ENCODE results near the gene HSD11B1. TPM values are rescaled to one million over a fixed set of nuclear protein-coding genes. Genes with fewer than 3 reads are reported as not detected.
A peak's percentile ranks its signal among the peaks of the same experiment; 100 is the strongest.

Gene HSD11B1
- total and polyA plus RNA-seq, 2 donors from 2014 or later: 1.8 to 5.5 TPM

DNA sequence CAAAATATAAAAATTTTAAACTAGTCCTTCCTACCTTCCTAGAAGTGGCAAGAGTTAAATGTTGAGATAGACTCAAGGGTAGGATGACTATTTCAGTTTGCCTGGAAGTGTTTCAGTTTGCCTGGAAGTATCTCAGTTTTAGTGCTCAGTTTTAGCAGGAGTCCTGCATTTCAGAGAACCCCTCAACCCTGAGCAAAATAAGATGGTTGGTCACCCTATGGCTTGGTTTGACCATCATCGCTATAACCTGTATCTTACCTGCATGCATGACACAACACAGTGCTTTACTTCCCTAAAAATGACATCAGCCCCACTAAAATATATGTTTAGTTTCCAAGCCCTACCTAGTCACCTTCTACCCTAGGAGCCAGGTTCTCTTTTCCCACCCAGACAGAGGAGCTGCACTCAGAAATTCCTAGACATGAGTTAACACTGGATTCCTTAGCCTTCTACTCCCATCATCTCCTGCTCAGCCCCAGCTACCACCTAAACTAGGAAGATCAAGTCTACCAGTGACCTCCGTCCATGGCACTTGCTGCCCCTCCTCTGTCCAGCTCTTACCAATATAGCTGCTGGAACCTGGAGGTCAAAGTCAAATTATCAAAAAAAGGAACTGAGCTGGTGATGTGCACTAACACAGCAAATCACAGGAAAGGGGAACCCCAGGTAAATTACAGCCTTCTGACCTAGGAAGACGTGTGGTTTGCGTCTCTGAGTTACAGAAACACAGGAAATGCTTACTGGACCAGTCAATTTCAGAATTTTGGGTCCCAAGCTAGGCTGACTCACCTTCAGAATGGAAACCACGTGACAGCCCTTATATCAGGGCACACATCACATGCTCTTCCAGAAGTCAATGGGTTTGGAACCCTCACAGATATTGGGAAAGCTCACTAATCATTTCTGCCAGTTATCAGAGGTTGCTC, 31.7 kb upstream of the HSD11B1 start:
- Histone ChIP-seq H3K4me1 (ENCODE audit: control insufficient read depth in 2 of 3, insufficient read depth in 2 of 3, low read depth in 1 of 3, low read length in 3 of 3) (peaks cover 3 to 34% (median 27%) of the 10 kb centered on the region in 3 donors), H3K36me3 (ENCODE audit: control insufficient read depth in 2 of 3, insufficient read depth in 3 of 3, low read length in 3 of 3) (no peaks in the 10 kb centered on the region), H3K9me3 (ENCODE audit: control insufficient read depth in 2 of 3, insufficient read depth in 1 of 3, low read length in 3 of 3) (peaks cover 0 to 5% (median 0%) of the 10 kb centered on the region in 3 donors), H3K27me3 (ENCODE audit: control insufficient read depth, insufficient read depth, low read length) (no peaks in the 10 kb centered on the region), H3K27ac (ENCODE audit: low read depth in 2 of 2, low read length in 2 of 2) (peak overlapping the region; percentile 68 to 87), H3K4me3 (ENCODE audit: low read length in 3 of 3) (no peak overlapping the region), H3K9ac (ENCODE audit: low read length in 3 of 3) (no peak overlapping the region)
- intact Hi-C loops (cut with DNase I): no loop called here
- DNase-seq (no peak), FAIRE-seq (no peak)
- TF ChIP-seq, protein P1, sequence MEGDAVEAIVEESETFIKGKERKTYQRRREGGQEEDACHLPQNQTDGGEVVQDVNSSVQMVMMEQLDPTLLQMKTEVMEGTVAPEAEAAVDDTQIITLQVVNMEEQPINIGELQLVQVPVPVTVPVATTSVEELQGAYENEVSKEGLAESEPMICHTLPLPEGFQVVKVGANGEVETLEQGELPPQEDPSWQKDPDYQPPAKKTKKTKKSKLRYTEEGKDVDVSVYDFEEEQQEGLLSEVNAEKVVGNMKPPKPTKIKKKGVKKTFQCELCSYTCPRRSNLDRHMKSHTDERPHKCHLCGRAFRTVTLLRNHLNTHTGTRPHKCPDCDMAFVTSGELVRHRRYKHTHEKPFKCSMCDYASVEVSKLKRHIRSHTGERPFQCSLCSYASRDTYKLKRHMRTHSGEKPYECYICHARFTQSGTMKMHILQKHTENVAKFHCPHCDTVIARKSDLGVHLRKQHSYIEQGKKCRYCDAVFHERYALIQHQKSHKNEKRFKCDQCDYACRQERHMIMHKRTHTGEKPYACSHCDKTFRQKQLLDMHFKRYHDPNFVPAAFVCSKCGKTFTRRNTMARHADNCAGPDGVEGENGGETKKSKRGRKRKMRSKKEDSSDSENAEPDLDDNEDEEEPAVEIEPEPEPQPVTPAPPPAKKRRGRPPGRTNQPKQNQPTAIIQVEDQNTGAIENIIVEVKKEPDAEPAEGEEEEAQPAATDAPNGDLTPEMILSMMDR (IDR thresholded peaks at IDR 0.05; ENCODE audit: borderline replicate concordance, extremely low read depth, insufficient read depth): no peak

DNA sequence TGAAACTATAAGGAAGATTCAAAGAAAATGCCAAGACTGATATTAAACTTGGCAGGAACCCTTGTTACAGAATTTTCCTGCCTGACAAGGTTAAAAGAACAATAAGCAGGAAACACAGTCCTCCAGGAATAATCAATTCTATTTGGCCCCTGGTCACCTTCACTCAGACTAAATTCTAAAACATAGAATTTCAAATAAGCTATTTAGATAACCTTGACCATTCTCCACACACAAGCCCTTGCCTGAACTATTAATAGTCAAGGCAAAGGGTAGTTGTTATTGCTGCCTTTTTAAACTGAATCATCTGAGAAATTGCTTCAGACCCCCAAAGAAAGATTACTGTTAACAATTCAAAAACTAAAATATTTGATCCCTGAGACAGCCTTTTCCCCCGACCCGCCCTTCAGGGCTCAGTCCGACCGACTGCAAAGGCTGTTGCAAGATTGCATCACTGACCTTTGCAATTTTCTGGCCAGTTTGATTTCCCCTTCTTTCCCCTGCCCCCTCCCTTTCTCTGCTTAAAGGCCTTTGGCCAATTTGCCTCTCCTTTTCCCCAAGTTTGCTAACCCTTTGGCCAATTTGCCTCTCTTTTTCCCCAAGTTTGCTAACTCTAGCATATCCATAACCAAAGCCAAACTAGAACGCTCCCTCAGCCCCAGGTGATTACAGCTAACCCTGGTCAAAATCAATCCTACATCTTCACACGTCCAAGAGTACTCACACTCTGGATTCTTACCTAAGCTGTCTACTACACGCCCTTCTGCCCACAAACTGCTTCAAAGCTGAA, 30.8 kb upstream of the HSD11B1 start:
- H3K27ac ChIP-seq (ENCODE audit: low read depth in 2 of 2, low read length in 2 of 2): peak overlapping the region; percentile 87 to 91
- no peaks in the 10 kb centered on the region for H3K36me3 ChIP-seq (ENCODE audit: control insufficient read depth in 2 of 3, insufficient read depth in 3 of 3, low read length in 3 of 3)
- H3K9me3 ChIP-seq (ENCODE audit: control insufficient read depth in 2 of 3, insufficient read depth in 1 of 3, low read length in 3 of 3): peaks cover 0 to 5% (median 0%) of the 10 kb centered on the region in 3 donors
- H3K9ac ChIP-seq (ENCODE audit: low read length in 3 of 3): peak overlapping the region in 1 of 3 donors; percentile 83
- FAIRE-seq (no peak), DNase-seq (no peak)
- H3K4me1 ChIP-seq (ENCODE audit: control insufficient read depth in 2 of 3, insufficient read depth in 2 of 3, low read depth in 1 of 3, low read length in 3 of 3): peaks cover 3 to 34% (median 27%) of the 10 kb centered on the region in 3 donors
- no peaks in the 10 kb centered on the region for H3K27me3 ChIP-seq (ENCODE audit: control insufficient read depth, insufficient read depth, low read length)
- intact Hi-C loops (cut with DNase I): no loop called here
- TF ChIP-seq, protein P1 (IDR thresholded peaks at IDR 0.05; ENCODE audit: borderline replicate concordance, extremely low read depth, insufficient read depth): no peak
- peak overlapping the region in 1 of 3 donors; percentile 85 for H3K4me3 ChIP-seq (ENCODE audit: low read length in 3 of 3)

DNA sequence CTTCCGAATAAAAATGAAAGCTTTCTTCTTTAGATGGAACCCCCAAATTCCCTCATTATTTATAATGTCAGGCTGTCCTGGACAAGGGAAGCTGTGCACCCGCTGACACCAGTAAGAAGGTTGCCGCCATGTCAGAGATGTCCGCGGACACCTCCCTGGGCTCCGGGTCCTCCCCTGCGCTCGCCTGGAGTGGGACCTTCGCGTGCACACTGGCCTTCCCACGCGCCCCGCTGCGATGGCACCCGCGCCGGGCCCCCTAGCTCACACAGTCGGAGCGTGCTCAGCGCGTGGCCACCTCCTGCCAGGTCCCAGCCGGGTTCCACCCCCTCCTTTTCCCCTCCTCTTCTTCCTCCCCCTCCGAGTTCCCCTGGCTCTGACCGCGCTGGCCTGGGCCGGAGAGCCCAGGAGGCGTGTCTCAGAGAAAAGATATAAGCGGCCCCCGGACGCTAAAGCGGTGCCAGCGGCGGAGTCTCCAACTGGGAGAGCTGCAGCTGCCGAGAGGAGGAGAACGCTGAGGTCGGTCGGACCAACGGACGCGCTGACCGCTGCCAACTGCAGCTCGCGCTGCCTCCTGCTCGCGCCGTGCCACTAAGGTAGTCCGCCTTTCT, 29.6 kb upstream of the HSD11B1 start, which contains the start of gene G0S2:
Gene G0S2 (plus strand): TSS at position 456 of the 608 bp plus-strand sequence. CDS start 273 bp downstream, outside the sequence.
- peaks cover 0 to 5% (median 0%) of the 10 kb centered on the region in 3 donors for H3K9me3 ChIP-seq (ENCODE audit: control insufficient read depth in 2 of 3, insufficient read depth in 1 of 3, low read length in 3 of 3)
- no peak for FAIRE-seq
- H3K4me3 ChIP-seq (ENCODE audit: low read length in 3 of 3): peak within 1 kb of the TSS; percentile 53 to 85 (median 71)
- H3K9ac ChIP-seq (ENCODE audit: low read length in 3 of 3): peak within 1 kb of the TSS; percentile 28 to 83 (median 74)
- H3K4me1 ChIP-seq (ENCODE audit: control insufficient read depth in 2 of 3, insufficient read depth in 2 of 3, low read depth in 1 of 3, low read length in 3 of 3): peaks cover 3 to 34% (median 27%) of the 10 kb centered on the region in 3 donors
- intact Hi-C loops (cut with DNase I): no loop called here
- no peaks in the 10 kb centered on the region for H3K27me3 ChIP-seq (ENCODE audit: control insufficient read depth, insufficient read depth, low read length)
- H3K36me3 ChIP-seq (ENCODE audit: control insufficient read depth in 2 of 3, insufficient read depth in 3 of 3, low read length in 3 of 3): no peaks in the 10 kb centered on the region
- H3K27ac ChIP-seq (ENCODE audit: low read depth in 2 of 2, low read length in 2 of 2): peak within 1 kb of the TSS; percentile 87 to 91
- TF ChIP-seq, protein P1 (IDR thresholded peaks at IDR 0.05; ENCODE audit: borderline replicate concordance, extremely low read depth, insufficient read depth): no peak
- DNase-seq: peak; percentile 65 to 90 (median 74)
